ENCODE measurements around the gene ABHD12.
A peak's percentile ranks its signal among the peaks of the same experiment; 100 is the strongest.

ABHD12 gene

DNA sequence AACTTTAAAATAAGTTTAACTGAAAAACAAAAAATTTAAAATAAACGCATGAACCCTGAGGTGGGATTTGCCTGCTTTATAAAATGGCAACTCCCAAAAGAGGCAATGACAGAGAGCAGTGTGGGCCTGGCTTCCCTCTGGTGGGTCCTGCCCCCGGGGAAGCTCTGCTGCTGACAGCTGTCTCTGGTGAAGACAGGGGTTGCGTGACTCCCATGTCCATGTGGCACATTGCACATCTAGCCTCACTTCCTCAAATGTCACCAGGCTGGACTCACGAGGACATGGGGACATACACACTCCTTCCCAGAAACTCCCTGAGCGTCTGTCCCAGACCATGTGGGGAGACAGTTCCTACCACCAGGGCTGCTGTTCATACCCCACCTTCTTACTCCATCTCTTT, 66.2 kb downstream of the ABHD12 start:
- no peak overlapping the region for H3K27ac Mint-ChIP-seq
- no peak overlapping the region for H3K4me3 Mint-ChIP-seq
- H3K36me3 Mint-ChIP-seq (ENCODE audit: low read depth): peaks cover 18% of the 10 kb centered on the region
- H3K27me3 Mint-ChIP-seq: no peaks in the 10 kb centered on the region
- no peaks in the 10 kb centered on the region for H3K9me3 Mint-ChIP-seq
- H3K4me1 Mint-ChIP-seq (ENCODE audit: low read depth): peaks cover 28% of the 10 kb centered on the region

DNA sequence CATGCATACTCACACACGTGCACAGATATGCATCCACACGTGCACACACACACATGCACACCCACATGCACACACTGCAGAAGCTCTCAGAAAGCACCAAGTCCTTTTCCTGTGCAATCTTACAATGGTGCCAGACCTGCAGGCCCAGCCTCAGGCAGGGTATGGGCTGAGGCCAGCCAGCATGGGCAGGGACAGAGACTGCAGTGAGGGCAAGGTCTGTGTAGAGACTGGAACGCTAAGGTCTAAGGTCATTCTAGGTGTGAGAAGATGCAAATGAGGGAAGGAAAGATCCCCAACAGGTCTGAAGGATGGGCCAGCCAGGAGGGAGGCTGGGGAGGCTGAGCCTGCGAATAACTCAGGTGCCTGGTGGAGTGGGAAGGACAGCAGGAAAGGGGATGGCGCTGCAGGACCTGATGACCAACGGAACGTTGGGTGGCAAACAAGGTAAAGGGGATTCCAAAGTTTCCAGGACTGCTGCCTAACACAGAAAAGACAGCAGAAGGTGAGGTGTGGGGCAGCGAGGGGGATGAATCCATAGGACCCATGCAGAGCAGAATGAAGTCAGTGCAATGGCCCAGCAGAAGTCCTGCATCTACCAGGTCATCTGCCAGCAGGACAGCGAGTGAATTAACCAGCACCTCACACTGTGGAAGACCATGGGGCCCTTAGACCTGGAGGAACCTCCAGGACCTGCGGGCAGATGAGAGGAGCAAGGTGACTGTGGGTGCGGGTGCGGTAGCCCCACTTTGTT, 67.0 kb downstream of the ABHD12 start:
- Mint-ChIP-seq H3K27me3 (no peaks in the 10 kb centered on the region), H3K27ac (no peak overlapping the region), H3K4me1 (ENCODE audit: low read depth) (peaks cover 31% of the 10 kb centered on the region), H3K36me3 (ENCODE audit: low read depth) (peaks cover 18% of the 10 kb centered on the region), H3K4me3 (no peak overlapping the region), H3K9me3 (no peaks in the 10 kb centered on the region)

DNA sequence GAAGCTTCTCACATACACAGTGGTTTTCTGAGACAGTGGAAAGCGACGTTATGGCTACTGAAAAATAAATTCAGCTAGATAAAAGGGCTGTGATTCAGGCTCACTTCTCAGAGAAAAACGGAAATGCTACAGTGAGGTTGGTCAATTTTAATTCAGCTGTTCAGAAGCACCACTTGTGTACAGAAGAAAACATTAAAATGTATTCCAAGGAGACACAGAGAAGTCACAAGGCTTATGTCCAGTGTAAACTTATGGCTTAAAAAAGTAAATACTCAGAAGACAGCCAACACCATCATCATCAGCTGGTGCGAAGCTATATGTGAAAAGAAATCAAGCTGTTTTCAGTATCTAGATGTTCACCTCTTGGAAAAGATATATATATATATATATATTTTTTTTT, 68.6 kb downstream of the ABHD12 start:
- Mint-ChIP-seq H3K4me1 (ENCODE audit: low read depth) (peaks cover 31% of the 10 kb centered on the region), H3K27me3 (no peaks in the 10 kb centered on the region), H3K27ac (no peak overlapping the region), H3K36me3 (ENCODE audit: low read depth) (peaks cover 18% of the 10 kb centered on the region), H3K9me3 (no peaks in the 10 kb centered on the region), H3K4me3 (no peak overlapping the region)

DNA sequence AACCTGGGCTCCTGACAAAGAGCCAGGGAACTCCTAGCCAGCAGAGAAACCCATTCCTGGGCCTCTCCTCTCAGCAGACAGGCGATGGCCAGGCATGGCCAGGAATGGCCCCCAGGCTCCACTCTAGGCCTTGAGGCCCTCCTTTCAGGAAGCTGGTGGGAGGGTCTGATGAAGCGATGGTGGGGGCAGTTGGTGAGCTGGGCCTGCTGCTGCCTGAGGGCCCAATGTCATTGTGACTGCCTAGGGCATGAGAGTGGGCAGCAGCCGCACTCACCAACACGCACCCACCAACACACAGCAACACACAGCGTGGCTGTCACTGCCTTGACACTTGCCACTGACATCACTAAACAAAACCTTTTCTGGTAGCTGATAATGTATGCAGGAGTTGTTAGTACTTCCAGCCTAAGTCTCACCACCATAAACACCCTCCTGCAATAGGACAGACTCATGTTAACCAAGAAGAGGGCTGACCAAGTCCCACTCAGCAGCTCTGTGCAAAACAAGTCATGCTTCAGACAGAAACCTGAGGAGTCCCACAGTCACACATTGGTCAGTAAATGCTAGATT, 69.3 kb downstream of the ABHD12 start:
- no peaks in the 10 kb centered on the region for H3K9me3 Mint-ChIP-seq
- peaks cover 18% of the 10 kb centered on the region for H3K36me3 Mint-ChIP-seq (ENCODE audit: low read depth)
- H3K4me1 Mint-ChIP-seq (ENCODE audit: low read depth): peaks cover 31% of the 10 kb centered on the region
- no peaks in the 10 kb centered on the region for H3K27me3 Mint-ChIP-seq
- H3K27ac Mint-ChIP-seq: no peak overlapping the region
- no peak overlapping the region for H3K4me3 Mint-ChIP-seq

DNA sequence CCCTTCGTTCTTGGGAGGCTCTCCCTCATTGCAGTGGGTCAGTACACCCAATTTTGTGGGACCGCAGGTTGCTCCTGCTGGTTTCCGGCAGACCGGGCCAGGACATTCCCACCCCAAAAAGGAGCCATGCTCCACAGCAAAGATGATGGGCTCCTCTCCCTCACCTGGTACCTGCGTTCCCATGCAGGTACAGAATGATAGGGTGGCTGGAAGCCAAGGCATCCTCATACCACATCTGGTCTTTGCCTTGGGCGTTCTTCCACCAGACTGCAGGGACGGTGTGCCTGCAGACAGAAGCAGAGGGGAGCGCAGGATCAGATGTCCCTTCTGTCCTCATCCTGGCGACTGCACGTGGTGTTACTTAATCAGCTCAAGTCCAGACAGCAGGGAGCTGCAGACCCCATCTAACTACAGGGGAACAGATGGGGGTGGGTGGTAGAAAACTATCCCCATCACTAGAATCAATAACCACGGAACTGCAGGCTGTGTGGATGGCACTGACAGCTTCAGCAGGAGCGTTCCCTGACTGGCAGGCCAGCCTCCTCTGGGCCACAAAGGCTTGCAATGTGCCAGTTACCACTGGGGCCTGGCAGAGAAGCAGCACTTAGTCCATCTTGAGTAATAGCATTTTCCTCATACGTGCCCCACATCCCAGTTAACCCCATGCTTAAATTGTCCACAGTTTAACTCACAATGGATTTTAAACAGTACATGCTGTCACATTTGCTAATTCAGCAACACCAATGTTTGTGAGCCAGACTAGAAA, 70.4 kb downstream of the ABHD12 start:
- Mint-ChIP-seq H3K27me3 (no peaks in the 10 kb centered on the region), H3K4me3 (no peak overlapping the region), H3K27ac (no peak overlapping the region), H3K4me1 (ENCODE audit: low read depth) (peaks cover 31% of the 10 kb centered on the region), H3K36me3 (ENCODE audit: low read depth) (peaks cover 18% of the 10 kb centered on the region), H3K9me3 (no peaks in the 10 kb centered on the region)

DNA sequence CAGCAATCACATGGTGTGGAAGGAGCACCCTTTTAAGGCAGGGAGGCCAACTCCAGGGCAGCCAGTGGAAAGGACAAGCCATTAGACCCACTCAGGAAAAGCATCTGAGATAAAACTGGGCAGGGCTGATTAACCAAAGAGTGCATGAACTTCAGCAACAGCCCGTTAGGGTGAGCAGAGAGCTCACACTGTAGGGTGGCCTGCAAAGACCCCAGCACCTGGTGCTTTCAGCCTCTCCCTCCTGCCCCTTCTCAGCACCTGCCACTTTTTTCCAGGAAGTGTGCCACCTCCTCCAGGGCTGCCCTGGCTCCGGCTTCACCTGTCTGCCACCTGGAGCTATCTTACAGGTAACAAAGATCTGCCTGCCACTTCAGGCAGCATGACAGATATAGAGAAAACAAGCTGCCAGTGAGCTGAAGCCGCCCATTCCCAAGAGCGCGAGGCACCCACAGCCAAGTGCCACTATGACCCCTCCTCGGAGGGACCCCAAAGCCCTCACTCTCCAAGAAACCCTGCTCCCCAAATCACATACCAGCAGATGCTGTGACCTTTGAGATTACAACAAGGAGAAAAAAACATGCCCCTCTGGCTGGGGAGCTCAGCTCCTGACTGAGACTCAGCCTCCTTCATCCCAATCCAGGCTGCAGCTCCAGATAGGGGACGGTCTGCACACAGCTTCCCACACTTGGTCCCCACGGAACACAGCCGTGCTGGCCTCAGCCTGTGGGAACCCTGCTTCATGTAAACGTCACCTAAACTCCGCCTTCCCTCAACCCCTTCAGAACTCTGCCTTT, 71.2 kb downstream of the ABHD12 start:
- peaks cover 18% of the 10 kb centered on the region for H3K36me3 Mint-ChIP-seq (ENCODE audit: low read depth)
- H3K4me1 Mint-ChIP-seq (ENCODE audit: low read depth): peaks cover 27% of the 10 kb centered on the region
- H3K9me3 Mint-ChIP-seq: no peaks in the 10 kb centered on the region
- H3K4me3 Mint-ChIP-seq: no peak overlapping the region
- H3K27me3 Mint-ChIP-seq: no peaks in the 10 kb centered on the region
- no peak overlapping the region for H3K27ac Mint-ChIP-seq

DNA sequence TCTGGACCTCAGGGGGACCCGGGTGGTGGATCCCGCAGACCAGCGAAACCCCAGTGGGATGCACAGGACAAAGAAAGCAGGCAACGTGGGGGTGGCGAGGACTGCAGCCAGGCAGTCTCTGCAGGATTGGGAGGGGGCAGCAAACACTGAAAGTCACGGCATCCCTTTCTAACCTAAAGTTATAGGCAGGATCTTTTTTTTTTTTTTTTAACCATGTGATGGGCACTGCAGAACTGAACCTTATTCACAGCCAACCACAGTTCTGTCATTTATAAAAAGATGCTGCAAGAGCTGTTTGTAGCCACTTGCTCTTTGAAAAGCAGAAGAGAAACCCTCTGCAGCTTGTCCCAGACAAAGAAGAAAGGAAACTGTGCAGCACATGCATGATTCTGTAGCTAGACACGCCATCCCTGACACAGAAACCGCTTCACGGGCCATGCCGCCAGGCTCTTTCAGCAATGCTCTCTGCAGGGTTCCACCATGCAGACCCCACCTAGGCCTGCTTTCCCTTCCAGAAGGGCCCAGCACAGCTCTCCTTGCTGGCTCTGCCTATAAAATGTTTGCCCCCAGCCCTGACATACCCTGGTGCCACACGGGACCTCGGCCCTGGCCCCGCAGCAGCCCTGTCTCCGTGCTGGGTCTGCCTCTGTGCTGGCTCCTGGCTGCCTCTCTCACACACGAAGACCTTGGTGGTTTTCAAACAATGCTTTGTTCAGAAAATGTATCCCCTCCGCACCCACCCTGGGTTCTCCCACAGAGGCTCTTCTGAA, 72.0 kb downstream of the ABHD12 start:
- H3K4me3 Mint-ChIP-seq: no peak overlapping the region
- no peaks in the 10 kb centered on the region for H3K9me3 Mint-ChIP-seq
- H3K36me3 Mint-ChIP-seq (ENCODE audit: low read depth): peaks cover 17% of the 10 kb centered on the region
- no peaks in the 10 kb centered on the region for H3K27me3 Mint-ChIP-seq
- no peak overlapping the region for H3K27ac Mint-ChIP-seq
- H3K4me1 Mint-ChIP-seq (ENCODE audit: low read depth): peaks cover 27% of the 10 kb centered on the region

DNA sequence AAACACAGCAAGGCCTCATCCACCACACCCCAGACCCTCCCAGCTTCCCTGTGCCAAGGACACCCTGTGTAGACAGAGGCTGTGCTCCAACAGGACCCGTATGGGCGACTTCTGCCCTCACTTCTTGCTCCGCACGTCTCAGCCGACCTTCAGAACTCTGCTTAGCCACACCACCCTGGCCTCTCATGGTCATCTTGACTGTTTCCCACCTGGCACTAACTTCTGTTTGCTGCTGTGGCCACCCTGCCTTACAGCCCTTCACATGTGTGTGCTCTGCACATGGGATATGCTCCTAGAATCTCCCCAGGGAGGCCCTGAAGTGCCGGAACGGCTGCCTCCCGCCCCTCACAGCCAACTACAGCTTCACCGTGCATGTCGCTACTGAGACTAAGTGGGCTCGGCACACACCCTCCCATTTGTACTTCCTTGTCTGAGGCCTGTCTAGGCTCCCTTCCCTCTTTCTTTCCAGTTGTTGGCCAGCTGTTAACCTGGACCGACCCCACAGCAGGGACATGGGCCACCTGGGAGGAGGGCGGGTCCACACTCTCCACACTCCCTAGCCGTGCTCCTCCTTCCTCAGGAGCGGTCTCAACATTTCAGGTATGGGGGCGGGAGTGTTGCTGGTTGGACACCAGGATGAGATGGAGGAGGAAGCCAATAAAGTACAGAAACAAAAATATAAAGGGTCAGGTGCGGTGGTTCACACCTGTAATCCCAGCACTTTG, 73.1 kb downstream of the ABHD12 start:
- H3K9me3 Mint-ChIP-seq: no peaks in the 10 kb centered on the region
- H3K4me3 Mint-ChIP-seq: no peak overlapping the region
- H3K36me3 Mint-ChIP-seq (ENCODE audit: low read depth): peaks cover 10% of the 10 kb centered on the region
- peak overlapping the region; percentile 55 for H3K27ac Mint-ChIP-seq
- peaks cover 23% of the 10 kb centered on the region for H3K4me1 Mint-ChIP-seq (ENCODE audit: low read depth)
- no peaks in the 10 kb centered on the region for H3K27me3 Mint-ChIP-seq

DNA sequence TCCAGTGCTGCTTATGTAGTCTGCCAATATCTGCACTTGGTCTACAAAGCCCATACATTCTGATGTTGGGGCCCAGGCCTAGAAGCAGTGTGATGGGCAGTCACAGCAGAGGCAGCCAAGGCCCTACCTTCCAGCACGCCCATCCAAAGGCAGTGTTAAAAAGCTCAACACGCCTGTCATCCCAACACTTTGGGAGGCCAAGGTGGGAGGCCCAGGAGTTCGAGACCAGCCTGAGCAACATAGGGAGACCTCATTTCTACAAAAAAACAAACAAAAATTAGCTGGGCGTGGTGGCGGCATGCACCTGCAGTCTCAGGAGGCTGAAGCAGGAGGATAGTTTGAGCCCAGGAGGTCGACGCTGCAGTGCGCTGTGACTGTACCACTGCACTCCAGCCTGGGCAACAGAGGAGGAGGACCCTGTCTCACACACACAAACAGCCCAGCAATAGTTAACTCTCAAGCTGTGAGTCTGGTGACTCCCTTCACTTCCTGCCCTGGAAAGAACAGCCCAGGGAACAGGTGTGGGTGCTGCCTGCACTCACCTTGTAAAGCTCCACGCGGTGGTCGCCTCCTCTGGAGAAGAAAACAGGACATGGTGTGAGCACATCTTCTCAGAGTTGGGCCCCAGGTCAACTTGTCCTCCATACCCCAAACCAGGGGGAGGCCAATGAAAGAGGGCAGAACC, 74.0 kb downstream of the ABHD12 start:
- Mint-ChIP-seq H3K9me3 (no peaks in the 10 kb centered on the region), H3K4me3 (no peak overlapping the region), H3K27ac (peak overlapping the region; percentile 55), H3K36me3 (ENCODE audit: low read depth) (peaks cover 7% of the 10 kb centered on the region), H3K4me1 (ENCODE audit: low read depth) (peaks cover 26% of the 10 kb centered on the region), H3K27me3 (no peaks in the 10 kb centered on the region)

DNA sequence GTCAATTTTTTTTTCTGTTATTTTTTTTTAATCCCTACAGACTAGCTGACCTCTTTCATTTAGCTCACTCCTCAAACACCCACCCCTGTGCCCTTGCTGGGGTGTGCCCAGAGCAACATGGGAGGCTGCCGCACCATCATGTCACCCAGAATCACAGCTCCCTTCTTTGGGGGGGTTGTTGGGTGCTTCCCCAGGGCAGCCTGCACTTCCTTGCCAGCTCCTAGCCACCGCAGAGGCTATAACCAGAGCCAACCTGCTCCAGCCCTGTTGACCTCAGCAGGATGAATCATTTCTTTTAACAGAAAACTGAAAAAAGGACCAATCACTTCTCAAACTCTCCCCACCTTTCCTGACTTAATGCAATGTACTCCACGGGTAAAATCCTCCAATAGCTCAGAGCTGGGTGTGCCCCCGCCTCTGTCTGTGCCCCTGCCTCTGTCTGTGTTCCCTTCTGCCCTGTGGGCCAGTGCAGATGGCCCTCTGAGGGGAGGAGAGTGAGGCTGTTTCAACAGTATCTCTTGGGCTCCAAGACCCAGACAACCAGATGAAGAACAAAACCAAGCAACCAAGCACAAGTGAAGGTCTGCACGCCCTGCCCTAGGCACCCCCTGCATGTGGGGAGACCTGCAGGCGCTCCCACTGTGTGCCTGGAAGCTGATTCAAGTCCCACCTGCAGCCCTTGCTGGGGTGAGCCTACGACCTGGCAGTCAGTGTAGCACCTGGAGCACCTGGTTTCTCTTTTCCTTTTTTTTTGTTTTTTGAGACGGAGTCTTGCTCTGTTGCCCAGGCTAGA, 75.0 kb downstream of the ABHD12 start:
- Mint-ChIP-seq H3K36me3 (ENCODE audit: low read depth) (peaks cover 3% of the 10 kb centered on the region), H3K27ac (no peak overlapping the region), H3K9me3 (no peaks in the 10 kb centered on the region), H3K4me1 (ENCODE audit: low read depth) (peaks cover 33% of the 10 kb centered on the region), H3K27me3 (no peaks in the 10 kb centered on the region), H3K4me3 (no peak overlapping the region)

DNA sequence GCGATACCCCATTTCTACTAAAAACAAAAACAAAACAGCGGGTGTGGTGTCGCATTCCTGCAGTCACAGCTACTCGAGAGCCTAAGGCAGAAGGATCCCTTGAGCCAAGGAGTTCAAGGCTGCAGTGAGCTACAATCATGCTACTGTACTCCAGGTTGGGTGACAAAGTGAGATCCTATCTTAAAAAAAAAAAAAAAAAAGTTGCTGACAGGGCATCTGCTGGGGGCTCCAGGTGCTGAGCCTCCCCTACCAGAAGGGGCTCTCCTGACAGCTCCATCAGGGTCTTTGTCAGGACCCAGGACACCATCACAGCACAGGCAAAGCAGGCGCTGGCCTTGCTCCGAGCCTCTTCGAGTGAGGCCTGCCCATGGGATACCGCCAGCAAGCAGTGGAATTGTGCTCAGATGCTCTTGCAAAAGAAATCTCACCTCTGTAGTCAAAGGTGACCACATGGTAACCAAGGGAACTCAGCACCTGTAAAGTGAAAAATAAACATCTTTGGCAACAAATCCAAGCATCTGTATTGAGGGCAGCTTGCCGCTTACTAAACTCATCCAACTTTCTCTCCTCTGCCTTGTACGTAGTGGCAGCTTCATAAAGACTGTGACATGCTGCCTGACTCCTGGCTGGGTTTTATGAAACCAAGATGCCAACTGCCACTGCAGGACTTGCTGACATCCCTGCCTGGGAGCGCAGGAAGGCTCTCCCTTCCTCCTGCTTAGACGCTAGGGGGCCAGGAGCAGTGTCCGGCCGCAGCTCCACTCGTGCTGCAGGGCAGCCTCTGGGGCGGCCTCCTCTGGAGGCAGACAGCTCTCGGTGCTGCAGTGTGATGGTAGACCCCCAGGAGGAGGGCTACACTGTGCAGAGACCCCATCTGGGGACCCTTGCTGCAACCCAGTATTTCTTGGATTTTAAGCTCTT, 75.9 kb downstream of the ABHD12 start:
- H3K27me3 Mint-ChIP-seq: no peaks in the 10 kb centered on the region
- H3K9me3 Mint-ChIP-seq: no peaks in the 10 kb centered on the region
- no peak overlapping the region for H3K4me3 Mint-ChIP-seq
- peaks cover 39% of the 10 kb centered on the region for H3K4me1 Mint-ChIP-seq (ENCODE audit: low read depth)
- H3K36me3 Mint-ChIP-seq (ENCODE audit: low read depth): no peaks in the 10 kb centered on the region
- H3K27ac Mint-ChIP-seq: no peak overlapping the region

DNA sequence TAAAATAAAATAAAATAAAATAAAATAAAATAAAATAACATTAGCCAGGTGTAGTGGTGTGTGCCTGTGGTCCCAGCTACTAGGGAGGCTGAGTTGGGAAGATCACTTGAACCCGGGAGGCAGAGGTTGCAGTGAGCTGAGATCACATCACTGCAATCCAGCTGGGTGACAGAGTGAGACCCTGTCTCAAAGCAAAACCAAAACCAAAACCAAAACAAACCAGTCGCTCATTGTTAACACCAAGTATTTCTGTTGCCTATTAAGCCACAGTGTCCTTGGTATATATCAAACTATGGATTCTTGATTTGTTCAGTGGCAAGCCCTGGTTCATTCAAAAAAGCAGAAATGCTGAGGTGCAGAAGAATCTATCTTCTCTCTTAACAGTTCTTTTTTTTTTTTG, 77.0 kb downstream of the ABHD12 start:
- no peaks in the 10 kb centered on the region for H3K9me3 Mint-ChIP-seq
- no peaks in the 10 kb centered on the region for H3K36me3 Mint-ChIP-seq (ENCODE audit: low read depth)
- H3K27ac Mint-ChIP-seq: no peak overlapping the region
- no peak overlapping the region for H3K4me3 Mint-ChIP-seq
- H3K27me3 Mint-ChIP-seq: no peaks in the 10 kb centered on the region
- peaks cover 40% of the 10 kb centered on the region for H3K4me1 Mint-ChIP-seq (ENCODE audit: low read depth)
